ENCODE measurements around the gene PIK3R2. TPM values are rescaled to one million over a fixed set of nuclear protein-coding genes. Genes with fewer than 3 reads are reported as not detected.

PIK3R2 gene
- total RNA-seq, 1 experiment from 2014 or later = 37.6 TPM

- H3K4me1 ChIP-seq (ENCODE audit: control insufficient read depth, insufficient read depth, low read length) = peaks cover 6% of the 10 kb centered on the region; the same call in 1 of the 2 replicates
- intact Hi-C loops (cut with micrococcal nuclease; ENCODE audit: unreplicated experiment) (no loop called here), in situ Hi-C loops (cut with HindIII; ENCODE audit: low pct_unique_long_range_greater_than_20kb, low sequenced_read_pairs) (no loop called here)
- BruUV-seq (replicated peaks) = no TSS peak
- CTCF ChIA-PET = no interaction called here
- H3K27me3 ChIP-seq (ENCODE audit: control insufficient read depth, insufficient read depth, low read length) = no peaks in the 10 kb centered on the region
- no peaks in the 10 kb centered on the region for H3K9me3 ChIP-seq (ENCODE audit: control insufficient read depth, insufficient read depth, low read depth, low read length)
- H3K27ac ChIP-seq (ENCODE audit: low read length) = peak within 1 kb of the TSS; percentile 61
- no peaks in the 10 kb centered on the region for H3K36me3 ChIP-seq (ENCODE audit: control insufficient read depth, insufficient read depth, low read length)
- ATAC-seq (peak; percentile 87), DNase-seq (ENCODE audit: low read depth, low spot score) (no peak)
- POLR2A ChIA-PET = no interaction called here
- peak within 1 kb of the TSS; percentile 64 to 76 for H3K4me3 ChIP-seq (ENCODE audit: low read depth in 2 of 2, low read length in 2 of 2)
- 0 out of 2 replicates have a peak, but pooled peaks have one; percentile 68 for TF ChIP-seq SIN3A (IDR thresholded peaks at IDR 0.05; ENCODE audit: borderline replicate concordance, insufficient read depth, low read depth, low read length)
- TF ChIP-seq POLR2AphosphoS5 (IDR thresholded peaks at IDR 0.05; ENCODE audit: low read depth, low read length) = peak; percentile 74; the same call in 1 of the 2 replicates
- no peak for TF ChIP-seq CTCF (IDR thresholded peaks at IDR 0.05)
Measured at GRCh38 chr19:18173572-18174288, 20.8 kb downstream of the PIK3R2 start, which contains the start of gene IFI30. Gene IFI30 (plus strand): TSS chr19:18173813. CDS start chr19:18173842, 29 bp downstream.

- DNase-seq (ENCODE audit: low read depth, low spot score) = no peak
- no peak for ATAC-seq
- BruUV-seq (replicated peaks) = no TSS peak
- TF ChIP-seq SIN3A (IDR thresholded peaks at IDR 0.05; ENCODE audit: borderline replicate concordance, insufficient read depth, low read depth, low read length) (no peak), CTCF (IDR thresholded peaks at IDR 0.05) (no peak), REST (IDR thresholded peaks at IDR 0.05; ENCODE audit: insufficient read depth in 1 of 2, low read depth in 2 of 2, low read length in 1 of 2) (no peak), TCF7L2 (IDR thresholded peaks at IDR 0.05; ENCODE audit: low read depth, low read length) (no peak), POLR2AphosphoS5 (IDR thresholded peaks at IDR 0.05; ENCODE audit: low read depth, low read length) (no peak)
- ChIA-PET CTCF (no interaction called here), POLR2A (no interaction called here)
- in situ Hi-C loops (cut with HindIII; ENCODE audit: low pct_unique_long_range_greater_than_20kb, low sequenced_read_pairs) = no loop called here
- intact Hi-C loops (cut with micrococcal nuclease; ENCODE audit: unreplicated experiment) = no loop called here
- Histone ChIP-seq H3K4me3 (ENCODE audit: low read depth in 2 of 2, low read length in 2 of 2) (peak overlapping the region; percentile 64 to 76; a peak in 2 of 4 replicates), H3K27ac (ENCODE audit: low read length) (no peak overlapping the region), H3K4me1 (ENCODE audit: control insufficient read depth, insufficient read depth, low read length) (peaks cover 6% of the 10 kb centered on the region; the same call in 1 of the 2 replicates), H3K27me3 (ENCODE audit: control insufficient read depth, insufficient read depth, low read length) (no peaks in the 10 kb centered on the region), H3K9me3 (ENCODE audit: control insufficient read depth, insufficient read depth, low read depth, low read length) (no peaks in the 10 kb centered on the region), H3K36me3 (ENCODE audit: control insufficient read depth, insufficient read depth, low read length) (no peaks in the 10 kb centered on the region)
Measured at GRCh38 chr19:18174983-18175382, 22.0 kb downstream of the PIK3R2 start.

Data from Panc1 (cell line).